ENCODE measurements around the gene CFI.

CFI gene

DNA sequence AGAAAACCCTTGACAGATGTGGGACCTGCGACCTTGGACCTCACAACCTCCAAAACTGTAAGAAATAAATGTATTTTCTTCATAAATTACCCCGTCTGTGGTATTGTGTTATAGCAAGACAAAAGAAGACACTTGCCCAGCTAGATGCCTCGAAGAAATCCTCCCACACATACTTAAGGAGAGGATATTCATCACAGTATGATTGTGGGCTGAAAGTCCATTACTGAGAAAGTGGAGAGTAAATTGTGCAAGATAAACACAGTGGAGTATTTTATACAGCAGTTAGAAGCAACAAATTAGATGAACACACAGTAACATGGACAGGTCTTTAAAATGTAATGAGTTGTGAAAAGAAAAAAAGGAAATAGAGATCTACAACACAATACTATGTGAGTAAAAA lies 46.1 kb downstream of the CFI start:
- DNase-seq, result no peak
- Mint-ChIP-seq H3K9me3 (no peaks in the 10 kb centered on the region), H3K4me1 (peaks cover 7% of the 10 kb centered on the region), H3K4me3 (no peak overlapping the region), H3K36me3 (ENCODE audit: low read depth) (no peaks in the 10 kb centered on the region), H3K27me3 (peaks cover 7% of the 10 kb centered on the region), H3K27ac (no peak overlapping the region)
- ATAC-seq, result no peak

DNA sequence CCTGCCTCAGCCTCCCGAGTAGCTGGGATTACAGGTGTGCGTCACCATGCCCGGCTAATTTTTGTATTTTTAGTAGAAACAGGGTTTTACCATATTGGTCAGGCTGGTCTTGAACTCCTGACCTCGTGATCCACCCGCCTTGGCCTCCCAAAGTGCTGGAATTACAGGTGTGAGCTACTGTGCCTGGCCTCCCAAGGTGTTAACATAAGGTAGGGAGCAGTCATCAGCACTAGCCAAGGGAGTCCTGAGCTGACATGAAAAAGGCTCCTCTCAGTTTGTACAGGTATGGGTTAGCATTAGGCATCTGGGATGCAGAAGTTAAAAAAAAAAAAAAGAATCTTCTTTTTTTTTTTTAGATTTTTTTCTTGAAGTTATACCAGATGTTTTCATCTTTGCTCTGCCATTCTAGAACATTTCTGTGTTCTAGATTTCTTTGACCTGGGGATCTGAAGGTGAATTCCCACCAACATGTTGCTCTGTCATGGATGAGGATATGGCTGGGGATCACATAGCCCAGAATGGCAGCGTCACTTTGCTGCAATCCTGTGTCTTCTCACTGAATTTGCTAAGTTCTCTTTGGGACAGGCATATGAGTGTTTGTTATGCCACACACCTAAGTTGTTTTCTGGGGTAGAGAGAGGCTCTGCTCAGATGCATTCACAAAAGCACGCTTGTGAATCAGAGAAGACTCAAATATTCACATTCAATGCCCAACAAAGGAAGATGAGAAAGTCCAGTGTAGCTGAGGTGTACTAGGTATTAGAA lies 47.5 kb downstream of the CFI start:
- no peaks in the 10 kb centered on the region for H3K4me1 Mint-ChIP-seq
- no peak for DNase-seq
- peak; percentile 68 for ATAC-seq
- H3K27me3 Mint-ChIP-seq, result peaks cover 5% of the 10 kb centered on the region
- no peak overlapping the region for H3K27ac Mint-ChIP-seq
- H3K4me3 Mint-ChIP-seq, result no peak overlapping the region
- H3K36me3 Mint-ChIP-seq (ENCODE audit: low read depth), result no peaks in the 10 kb centered on the region
- no peaks in the 10 kb centered on the region for H3K9me3 Mint-ChIP-seq

DNA sequence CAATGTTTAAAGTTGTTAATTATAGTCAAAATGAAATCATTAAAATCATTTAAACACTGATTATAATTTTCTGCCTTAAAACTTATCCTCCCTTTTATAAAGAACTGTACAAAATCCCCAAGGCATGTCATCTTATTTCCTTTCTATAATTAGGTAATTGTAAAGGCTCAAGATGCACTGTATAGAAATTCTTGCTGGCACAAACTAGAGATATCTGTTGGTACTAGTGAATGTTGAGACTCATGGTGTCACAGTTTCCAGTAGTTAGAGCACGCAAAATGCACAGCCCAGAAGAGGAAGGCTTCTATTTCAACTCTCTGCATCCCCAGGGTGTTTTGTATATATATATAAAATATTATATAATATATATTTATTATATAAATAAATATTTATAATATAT lies 49.3 kb downstream of the CFI start:
- Mint-ChIP-seq H3K4me3 (no peak overlapping the region), H3K4me1 (no peaks in the 10 kb centered on the region), H3K27ac (no peak overlapping the region), H3K9me3 (no peaks in the 10 kb centered on the region), H3K36me3 (ENCODE audit: low read depth) (no peaks in the 10 kb centered on the region), H3K27me3 (peaks cover 2% of the 10 kb centered on the region)
- DNase-seq, result no peak
- no peak for ATAC-seq

DNA sequence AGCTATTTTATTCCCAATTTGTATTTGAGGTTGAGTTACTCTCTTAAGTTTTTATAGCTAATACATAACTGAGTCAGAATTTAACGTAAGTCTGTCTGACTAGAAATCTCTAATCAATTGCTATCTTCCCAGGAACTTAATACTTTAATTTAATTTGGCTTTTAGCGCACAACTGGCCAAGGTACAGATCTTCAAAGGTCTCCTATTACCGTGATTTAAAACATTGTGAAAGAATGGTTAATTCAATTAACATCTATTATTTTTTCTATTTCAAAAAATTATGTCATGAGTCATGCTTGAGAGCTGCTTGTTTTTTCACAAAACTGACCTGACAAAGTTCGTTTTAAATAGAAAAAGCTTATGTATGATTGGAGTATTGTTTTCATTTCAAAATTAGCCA lies 49.9 kb downstream of the CFI start:
- Mint-ChIP-seq H3K4me1 (no peaks in the 10 kb centered on the region), H3K27me3 (peaks cover 2% of the 10 kb centered on the region), H3K36me3 (ENCODE audit: low read depth) (no peaks in the 10 kb centered on the region), H3K4me3 (no peak overlapping the region), H3K27ac (no peak overlapping the region), H3K9me3 (no peaks in the 10 kb centered on the region)
- ATAC-seq (no peak), DNase-seq (no peak)

DNA sequence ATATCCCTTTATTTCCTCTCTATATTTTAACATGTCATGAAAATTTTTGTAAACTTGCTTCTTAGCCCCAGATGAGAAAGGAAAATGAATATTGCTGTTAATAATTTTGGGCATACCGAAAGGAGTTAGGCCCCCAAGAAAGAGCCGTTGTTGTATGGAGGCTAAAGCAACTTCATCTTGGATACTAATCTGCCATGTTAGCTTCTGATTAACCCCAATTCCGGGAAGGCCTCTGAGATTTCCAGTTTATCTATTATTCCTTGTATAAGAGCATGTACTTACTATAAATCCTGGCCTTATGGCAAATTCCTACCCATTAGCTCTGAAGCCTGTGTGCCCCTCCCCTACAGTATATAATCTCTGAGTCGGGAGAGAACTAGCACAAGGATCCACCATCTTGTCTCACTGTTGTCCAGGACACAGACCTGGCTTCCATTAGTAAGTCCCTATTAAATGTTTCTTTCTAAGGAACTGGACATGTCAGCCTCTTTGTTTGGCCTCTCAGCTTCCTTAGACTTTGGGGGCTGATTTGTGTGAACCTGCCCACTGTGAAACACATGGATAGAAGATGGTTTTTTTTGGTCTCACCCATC lies 51.1 kb downstream of the CFI start:
- no peak for DNase-seq
- Mint-ChIP-seq H3K27me3 (no peaks in the 10 kb centered on the region), H3K4me1 (no peaks in the 10 kb centered on the region), H3K27ac (no peak overlapping the region), H3K36me3 (ENCODE audit: low read depth) (no peaks in the 10 kb centered on the region), H3K4me3 (no peak overlapping the region), H3K9me3 (no peaks in the 10 kb centered on the region)
- no peak for ATAC-seq

DNA sequence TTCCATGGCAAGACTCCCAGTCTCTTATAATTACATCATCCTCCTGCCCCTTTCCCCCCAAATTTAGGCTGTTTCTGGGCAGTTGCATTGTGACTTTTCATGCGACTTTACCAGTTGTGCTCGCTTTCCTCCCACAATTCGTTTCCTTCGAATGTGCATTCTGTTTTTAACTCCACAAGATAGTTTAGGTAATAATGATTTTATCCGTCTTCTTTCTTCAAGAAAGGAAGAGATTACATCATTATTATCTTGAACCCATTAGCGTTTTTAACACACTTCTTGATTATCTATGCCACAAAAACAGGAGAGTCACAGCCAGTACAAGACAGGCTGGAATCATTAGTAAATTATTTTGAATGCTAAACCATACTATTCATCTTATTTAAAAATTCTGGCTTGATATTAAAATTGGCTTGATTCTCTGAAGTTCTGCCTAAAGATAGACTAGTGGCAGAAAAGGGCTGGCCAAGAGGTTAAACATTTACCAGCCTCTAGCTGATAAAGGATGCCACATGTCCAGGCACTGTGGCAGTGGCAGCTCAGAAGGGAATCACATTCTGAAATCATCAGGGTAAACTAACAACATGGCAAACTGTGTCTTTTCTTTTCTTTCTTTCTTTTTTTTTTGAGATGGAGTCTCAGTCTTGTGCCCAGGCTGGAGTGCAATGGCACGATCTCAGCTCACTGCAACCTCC lies 52.3 kb downstream of the CFI start:
- Mint-ChIP-seq H3K27me3 (peaks cover 2% of the 10 kb centered on the region), H3K36me3 (ENCODE audit: low read depth) (no peaks in the 10 kb centered on the region), H3K9me3 (no peaks in the 10 kb centered on the region), H3K27ac (no peak overlapping the region), H3K4me3 (no peak overlapping the region), H3K4me1 (no peaks in the 10 kb centered on the region)
- ATAC-seq (no peak), DNase-seq (no peak)

DNA sequence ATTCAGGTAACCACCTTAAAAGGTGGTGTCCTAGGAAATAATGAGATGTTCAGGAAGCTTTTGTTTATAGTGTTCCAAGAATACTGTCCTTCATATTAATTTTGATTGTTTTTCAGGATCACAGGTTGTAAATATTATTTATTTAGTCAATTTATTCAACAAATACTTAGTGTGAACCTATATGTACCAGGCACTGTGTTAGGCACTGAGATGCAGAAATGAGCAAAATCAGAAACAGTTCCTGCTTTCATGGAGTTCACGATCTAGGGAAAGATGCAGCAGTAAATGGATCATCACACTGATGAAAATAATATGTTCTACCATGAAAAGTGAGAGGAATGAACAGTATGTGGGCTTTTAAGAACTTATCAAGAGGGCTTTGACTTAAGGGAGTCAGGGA lies 53.7 kb downstream of the CFI start:
- DNase-seq, result no peak
- Mint-ChIP-seq H3K4me1 (no peaks in the 10 kb centered on the region), H3K36me3 (ENCODE audit: low read depth) (no peaks in the 10 kb centered on the region), H3K27me3 (peaks cover 2% of the 10 kb centered on the region), H3K9me3 (no peaks in the 10 kb centered on the region), H3K27ac (no peak overlapping the region), H3K4me3 (no peak overlapping the region)
- no peak for ATAC-seq

DNA sequence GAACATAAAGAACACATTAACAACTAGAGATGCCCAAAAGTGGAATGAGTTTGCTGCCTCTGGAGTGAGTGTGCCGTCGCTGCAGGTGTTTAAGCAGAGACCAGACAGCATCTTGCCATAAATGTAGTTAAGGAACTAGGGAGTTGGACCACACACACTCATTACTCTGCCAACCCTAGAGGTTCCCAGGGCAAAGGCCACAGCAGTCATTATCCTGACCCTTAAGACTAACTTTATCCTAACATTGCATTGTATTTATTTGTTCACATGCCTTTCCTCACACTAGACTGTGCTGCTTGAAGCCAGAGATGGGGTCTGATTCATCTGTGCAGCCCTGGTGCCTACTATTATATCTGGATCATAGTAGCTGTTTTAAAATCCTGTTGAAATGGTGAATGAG lies 55.1 kb downstream of the CFI start:
- no peak for ATAC-seq

DNA sequence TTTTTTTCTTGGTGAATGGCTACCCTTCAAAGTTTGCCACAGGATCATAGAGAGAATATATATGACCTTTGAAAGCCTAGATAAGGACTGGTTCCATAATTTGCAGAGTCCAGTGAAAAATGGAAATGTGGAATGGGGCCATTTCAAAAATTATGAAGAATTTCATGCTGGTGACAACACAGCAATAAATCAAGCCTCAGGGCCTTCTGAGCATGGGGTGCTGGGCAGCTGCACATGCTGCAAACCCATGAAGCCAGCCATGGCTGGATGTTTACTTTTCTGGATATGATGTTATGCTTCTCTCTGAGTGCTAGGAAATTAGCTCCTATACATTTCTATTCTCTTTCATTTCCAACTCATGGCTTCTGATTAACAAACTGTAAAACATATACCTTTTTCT lies 56.0 kb downstream of the CFI start:
- no peaks in the 10 kb centered on the region for H3K36me3 Mint-ChIP-seq (ENCODE audit: low read depth)
- no peaks in the 10 kb centered on the region for H3K9me3 Mint-ChIP-seq
- peaks cover 2% of the 10 kb centered on the region for H3K27me3 Mint-ChIP-seq
- no peaks in the 10 kb centered on the region for H3K4me1 Mint-ChIP-seq
- H3K4me3 Mint-ChIP-seq, result no peak overlapping the region
- H3K27ac Mint-ChIP-seq, result no peak overlapping the region
- no peak for DNase-seq
- no peak for ATAC-seq

More for the DNA sequence above, 55.1 kb downstream of the CFI start:
- Mint-ChIP-seq H3K27me3 (peaks cover 2% of the 10 kb centered on the region), H3K4me3 (no peak overlapping the region), H3K9me3 (no peaks in the 10 kb centered on the region), H3K4me1 (no peaks in the 10 kb centered on the region), H3K27ac (no peak overlapping the region), H3K36me3 (ENCODE audit: low read depth) (no peaks in the 10 kb centered on the region)
- no peak for DNase-seq

DNA sequence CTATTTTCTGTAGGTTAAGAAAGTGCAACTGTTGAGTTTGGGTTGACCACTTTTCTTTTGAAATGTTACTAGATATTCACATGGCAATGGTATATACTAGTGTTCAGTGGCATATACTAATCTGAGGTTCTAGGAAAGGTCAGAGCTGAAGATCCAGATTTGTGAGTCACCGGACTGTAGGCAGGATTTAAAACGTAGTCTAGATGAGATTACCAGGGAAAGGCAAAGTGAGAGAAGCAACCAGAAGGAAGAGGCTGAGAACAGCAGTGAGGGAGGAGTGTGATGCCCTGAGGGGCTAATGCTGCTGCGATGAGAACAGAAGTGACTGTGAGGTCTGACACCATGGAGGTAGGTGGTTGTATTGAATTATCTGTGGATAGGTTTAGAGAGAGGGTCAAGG lies 62.3 kb downstream of the CFI start:
- Mint-ChIP-seq H3K27me3 (peaks cover 3% of the 10 kb centered on the region), H3K9me3 (no peaks in the 10 kb centered on the region), H3K27ac (no peak overlapping the region), H3K4me1 (no peaks in the 10 kb centered on the region), H3K36me3 (ENCODE audit: low read depth) (no peaks in the 10 kb centered on the region), H3K4me3 (no peak overlapping the region)
- ATAC-seq (no peak), DNase-seq (no peak)

DNA sequence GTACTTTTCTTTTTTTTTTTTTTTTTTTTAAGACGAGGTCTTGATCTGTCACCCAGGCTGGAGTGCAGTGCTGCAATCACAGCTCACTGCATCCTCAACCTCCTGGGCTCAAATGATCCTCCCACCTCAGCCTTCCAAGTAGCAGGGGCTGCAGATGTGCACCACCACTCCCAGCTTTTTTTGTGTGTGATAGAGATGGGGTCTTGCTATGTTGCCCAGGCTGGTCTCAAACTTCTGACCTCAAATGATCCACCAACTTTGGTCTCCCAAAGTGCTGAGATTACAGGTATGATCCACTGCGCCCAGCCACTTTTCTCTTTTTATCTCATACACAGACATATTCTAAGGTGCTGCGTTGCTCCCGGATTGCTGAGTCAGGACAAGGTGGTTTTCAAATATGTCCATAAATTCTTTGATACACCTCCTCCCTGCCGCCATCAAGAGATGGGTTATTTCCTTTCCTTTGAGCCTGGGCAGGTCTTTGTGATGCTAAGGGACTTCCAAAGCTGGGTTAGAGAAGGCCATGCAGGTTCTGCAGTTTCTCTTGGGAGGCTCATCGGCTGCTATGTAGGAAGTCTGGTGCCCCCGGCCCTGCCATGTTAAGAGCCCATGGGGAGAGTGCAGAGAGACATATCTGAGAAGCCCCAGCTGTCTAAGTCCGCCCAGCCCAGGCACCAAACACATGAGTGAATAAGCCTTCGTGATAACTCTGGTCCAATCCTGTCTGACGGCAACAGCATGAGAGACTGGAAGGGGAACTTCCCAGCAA lies 63.5 kb downstream of the CFI start:
- Mint-ChIP-seq H3K4me3 (no peak overlapping the region), H3K36me3 (ENCODE audit: low read depth) (no peaks in the 10 kb centered on the region), H3K9me3 (no peaks in the 10 kb centered on the region), H3K27me3 (peaks cover 2% of the 10 kb centered on the region), H3K27ac (no peak overlapping the region), H3K4me1 (no peaks in the 10 kb centered on the region)
- DNase-seq, result no peak
- ATAC-seq, result no peak

DNA sequence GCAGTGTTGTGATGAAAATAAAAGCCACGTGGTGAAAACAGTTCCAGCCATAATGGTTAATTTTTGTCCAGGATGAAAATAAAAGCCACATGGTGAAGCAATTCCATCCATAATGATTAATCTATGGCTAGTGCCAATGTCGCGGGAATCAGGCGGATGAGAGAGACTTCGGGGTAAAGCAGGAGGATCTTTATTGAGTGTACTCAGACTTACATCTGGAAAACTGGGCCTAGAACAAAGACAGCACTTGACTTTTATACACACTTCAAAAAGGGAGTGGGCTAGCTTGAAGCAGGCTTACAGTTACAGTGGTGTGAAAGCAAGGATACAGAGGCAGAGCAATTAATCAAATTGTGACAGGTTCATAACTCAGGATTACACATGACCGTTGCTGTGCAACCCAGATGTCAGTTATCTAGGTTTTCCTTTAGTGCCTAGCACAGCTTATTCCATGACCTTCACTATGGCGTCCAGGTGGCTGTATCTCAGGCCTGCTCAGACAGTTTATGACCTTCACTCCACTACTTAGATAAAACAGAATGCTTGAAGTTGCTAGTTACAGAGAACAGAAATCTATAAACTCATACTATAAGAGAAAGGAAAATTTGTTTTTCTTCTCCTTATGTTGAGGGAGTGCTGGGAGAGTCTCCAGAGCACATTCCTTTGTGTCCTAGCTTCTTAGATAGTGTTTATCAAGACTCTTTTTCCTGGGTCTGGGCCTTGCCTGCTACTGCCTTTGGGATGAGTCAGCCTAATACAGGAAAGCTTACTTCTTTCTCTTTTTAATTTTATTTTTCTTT lies 66.0 kb downstream of the CFI start:
- ATAC-seq, result no peak
- Mint-ChIP-seq H3K4me1 (no peaks in the 10 kb centered on the region), H3K4me3 (no peak overlapping the region), H3K27me3 (peaks cover 2% of the 10 kb centered on the region), H3K36me3 (ENCODE audit: low read depth) (no peaks in the 10 kb centered on the region), H3K9me3 (no peaks in the 10 kb centered on the region), H3K27ac (no peak overlapping the region)
- DNase-seq, result no peak

DNA sequence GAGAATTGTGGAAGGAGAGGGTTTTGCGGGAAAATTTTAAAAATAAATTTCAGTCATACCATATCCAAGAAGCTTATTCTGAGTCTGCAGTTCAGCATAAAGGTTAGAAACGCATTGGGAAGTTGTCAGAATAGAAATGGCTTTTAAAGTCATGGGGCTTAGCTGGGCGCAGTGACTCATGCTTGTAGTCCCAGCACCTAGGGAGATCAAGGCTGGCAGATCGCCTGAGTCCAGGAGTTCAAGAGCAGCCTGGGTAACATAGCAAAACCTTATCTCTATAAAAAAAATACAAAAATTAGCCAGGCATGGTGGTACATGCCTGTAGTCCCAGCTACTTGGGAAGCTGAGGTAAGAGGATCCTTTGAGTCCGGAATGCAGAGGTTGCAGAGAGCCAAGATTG lies 68.1 kb downstream of the CFI start:
- DNase-seq (no peak), ATAC-seq (no peak)
- H3K27ac Mint-ChIP-seq, result no peak overlapping the region
- peaks cover 11% of the 10 kb centered on the region for H3K4me1 Mint-ChIP-seq
- H3K4me3 Mint-ChIP-seq, result no peak overlapping the region
- H3K9me3 Mint-ChIP-seq, result no peaks in the 10 kb centered on the region
- no peaks in the 10 kb centered on the region for H3K36me3 Mint-ChIP-seq (ENCODE audit: low read depth)
- H3K27me3 Mint-ChIP-seq, result no peaks in the 10 kb centered on the region
